ENCODE results near the gene NPR1.

- TF ChIP-seq EP300 (IDR thresholded peaks at IDR 0.05) (no peak), CTCF (IDR thresholded peaks at IDR 0.05) (no peak)
Observed at GRCh38 chr1:153741986-153742385, 63.5 kb downstream of the NPR1 start.
